Dermis lymphatic vessel endothelial cell (primary cell): ENCODE results near the gene MEAF6. TPM values are rescaled to one million over a fixed set of nuclear protein-coding genes. Genes with fewer than 3 reads are reported as not detected.

Experiments used
- total RNA-seq: library from RNA; depleted of rRNA; stranded (reverse); fragments of >200 nt; gene quantifications from 2 replicates; pipeline ENCODE4 v1.2.1, GENCODE V29; 2014

The MEAF6 gene
- total RNA-seq = 41.9 and 49.6 TPM in 2 replicates

DNA sequence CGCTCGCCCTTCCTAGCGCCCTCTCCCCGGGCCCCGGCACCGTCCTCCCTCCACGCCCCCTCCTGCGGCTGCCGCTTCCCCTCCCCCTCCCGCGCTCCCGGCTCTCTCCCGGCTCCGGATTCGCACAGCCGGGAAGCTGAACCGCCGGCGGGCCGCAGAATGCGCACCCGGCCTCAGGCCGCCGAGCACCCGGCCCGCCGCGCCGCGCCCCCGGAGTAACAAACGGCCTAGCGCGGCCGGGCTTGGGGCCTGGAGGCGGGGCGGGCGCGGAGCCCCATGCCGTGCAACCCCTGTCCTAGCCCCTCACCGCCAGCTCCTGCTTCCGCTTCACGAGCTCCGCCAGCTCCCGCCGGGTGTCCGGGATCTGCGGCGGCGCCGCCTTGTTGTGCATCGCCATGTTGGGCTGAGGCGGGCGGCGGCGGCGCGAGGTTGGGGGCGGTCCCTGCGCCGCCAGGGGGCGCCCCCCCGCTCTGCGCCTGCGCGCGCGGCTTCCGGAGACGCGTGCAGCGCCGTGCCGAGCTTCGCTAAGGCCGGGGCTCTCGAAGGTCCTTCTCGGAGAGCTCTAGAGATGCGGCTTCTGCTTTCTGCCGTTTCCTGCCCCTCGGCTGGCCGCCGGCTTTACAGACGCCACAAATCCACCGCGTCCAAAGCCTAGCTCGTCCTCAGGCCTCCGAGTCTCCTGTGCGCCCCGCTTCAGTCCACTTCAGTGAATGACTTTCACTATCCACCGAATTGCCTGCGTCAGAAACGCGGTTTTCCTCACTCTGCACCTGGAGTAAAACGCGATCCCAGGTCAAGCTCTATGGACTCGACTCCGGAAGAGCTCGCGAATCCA lies at the start of gene MEAF6:
MEAF6 (minus strand) TSS at position 417 of the 835 bp plus-strand sequence; CDS start at position 397, 20 bp downstream.

DNA sequence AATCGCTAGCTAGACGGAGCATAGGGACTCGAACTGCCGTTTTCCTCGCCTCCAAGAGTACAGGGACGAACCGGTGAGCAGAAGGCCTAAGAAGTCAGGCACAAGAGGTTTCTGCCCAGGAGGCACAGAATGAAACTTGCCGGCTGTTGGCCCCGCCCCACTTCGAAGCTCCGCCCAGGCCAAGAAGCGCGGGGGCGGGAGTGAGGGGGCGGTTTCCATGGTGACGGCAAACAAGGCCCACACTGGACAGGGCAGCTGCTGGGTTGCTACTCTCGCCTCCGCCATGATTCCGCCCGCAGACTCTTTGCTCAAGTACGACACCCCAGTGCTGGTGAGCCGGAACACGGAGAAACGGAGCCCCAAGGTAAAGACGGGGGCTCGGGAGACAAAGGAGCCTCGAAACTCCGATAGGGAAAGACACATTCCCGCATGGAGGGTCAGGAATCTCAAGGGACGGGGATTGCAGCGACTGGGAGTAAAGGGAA lies 42.2 kb upstream of the MEAF6 start, which contains the start of gene DNALI1:
DNALI1 (plus strand) TSS at position 229 of the 485 bp plus-strand sequence; CDS start at position 284, 55 bp downstream.

DNA sequence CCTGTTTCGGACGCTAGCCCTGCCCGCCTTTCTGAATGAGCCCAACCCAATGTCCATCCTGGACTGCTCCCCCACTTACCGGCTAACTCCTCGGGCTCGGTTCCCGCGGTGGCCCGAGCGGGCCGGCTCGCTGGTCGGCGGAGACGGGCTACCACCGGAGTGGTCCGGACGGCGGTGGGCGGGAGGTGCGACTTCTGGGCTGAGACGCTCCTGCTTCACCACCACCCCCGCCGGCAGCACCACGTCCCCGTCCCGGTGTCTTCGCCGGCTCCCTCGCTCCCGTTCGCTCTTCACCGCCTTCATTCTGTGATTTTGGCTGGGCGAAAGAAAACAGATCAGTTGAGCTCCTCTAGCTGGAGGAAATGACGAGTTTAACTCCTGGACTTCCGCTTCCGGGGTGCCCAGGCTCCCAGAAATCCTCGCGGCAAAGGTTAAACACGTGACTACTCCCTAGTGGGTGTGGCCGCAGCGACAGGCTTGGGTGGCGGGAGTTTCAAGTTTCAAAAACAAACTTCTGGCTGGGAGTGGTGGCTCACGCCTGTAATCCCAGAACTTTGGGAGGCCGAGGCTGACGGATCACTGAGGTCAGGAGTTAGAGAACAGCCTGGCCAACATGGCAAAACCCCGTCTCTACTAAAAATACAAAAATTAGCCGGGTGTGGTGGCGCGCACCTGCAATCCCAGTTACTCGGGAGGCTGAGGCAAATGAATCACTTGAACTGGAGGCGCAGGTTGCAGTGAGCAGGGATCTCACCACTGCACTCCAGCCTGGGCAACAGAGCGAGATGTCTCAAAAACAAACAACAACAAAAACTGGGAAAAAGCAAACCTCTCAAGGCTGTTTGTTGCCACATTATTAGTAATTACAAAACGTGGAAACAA lies 39.6 kb upstream of the MEAF6 start, which contains the start of gene SNIP1:
SNIP1 (minus strand) TSS at position 367 of the 882 bp plus-strand sequence; CDS start at position 303, 64 bp downstream.

DNA sequence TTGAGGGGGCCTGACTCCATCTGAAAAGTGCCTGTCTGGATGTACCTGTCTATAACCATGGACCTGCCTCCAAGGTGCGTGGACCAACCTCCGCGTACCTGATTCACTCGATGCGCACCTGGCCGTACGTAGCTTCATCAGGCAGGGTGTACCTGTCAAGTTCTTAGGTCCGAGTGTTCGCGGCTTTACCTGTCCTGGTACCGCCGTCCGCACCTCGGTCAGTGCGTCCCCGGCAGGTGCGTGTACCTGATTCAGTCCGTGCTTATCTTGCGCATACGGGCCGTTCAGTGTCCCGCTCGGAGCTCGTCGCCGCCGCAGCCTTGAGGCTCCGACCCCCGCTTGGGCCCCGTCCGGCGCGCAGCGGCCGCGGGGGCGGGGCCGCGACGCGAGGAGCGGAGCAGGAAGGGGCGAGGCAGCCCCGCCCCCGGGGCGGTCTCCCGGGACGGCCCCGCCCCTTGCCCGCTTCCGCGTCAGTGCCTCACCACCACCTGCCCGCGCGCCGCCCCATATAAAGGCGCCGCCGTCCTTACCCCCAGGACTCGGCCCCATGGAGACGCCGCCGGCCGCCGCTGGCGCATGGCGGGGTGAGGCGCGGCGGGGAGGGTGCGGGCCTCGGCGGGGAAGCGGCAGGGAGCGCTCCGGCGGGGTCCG lies 40.4 kb downstream of the MEAF6 start, which contains the start of gene ZC3H12A:
ZC3H12A (plus strand) TSS at position 535 of the 651 bp plus-strand sequence. CDS start 917 bp downstream, outside the sequence.

Other genes with a start within 250 kb of the MEAF6 start
- 1.8 and 2.5 TPM in 2 replicates for gene ZC3H12A, start 40.2 kb downstream of the MEAF6 start, total RNA-seq
- 13.8 and 15.3 TPM in 2 replicates for gene SNIP1, start 39.5 kb upstream of the MEAF6 start, total RNA-seq
- gene DNALI1, start 42.2 kb upstream of the MEAF6 start, total RNA-seq = 0.26 and 0.65 TPM in 2 replicates
- gene GNL2, start 81.2 kb upstream of the MEAF6 start, total RNA-seq = 45.3 and 58.6 TPM in 2 replicates
- not detected in 2 replicates for gene RSPO1, start 120.1 kb upstream of the MEAF6 start, total RNA-seq
- gene CDCA8, start 177.8 kb upstream of the MEAF6 start, total RNA-seq = 1.2 and 1.5 TPM in 2 replicates